CD1c-positive myeloid dendritic cell (primary cell): ENCODE data around the gene ADGRG6.
A peak's percentile ranks its signal among the peaks of the same experiment; 100 is the strongest.

Source experiments
- DNase-seq: peaks from one replicate; pipeline ENCODE4 v3.0.0-alpha.2; 2016; ENCODE audit errors: extremely low spot score

ADGRG6 gene

DNA sequence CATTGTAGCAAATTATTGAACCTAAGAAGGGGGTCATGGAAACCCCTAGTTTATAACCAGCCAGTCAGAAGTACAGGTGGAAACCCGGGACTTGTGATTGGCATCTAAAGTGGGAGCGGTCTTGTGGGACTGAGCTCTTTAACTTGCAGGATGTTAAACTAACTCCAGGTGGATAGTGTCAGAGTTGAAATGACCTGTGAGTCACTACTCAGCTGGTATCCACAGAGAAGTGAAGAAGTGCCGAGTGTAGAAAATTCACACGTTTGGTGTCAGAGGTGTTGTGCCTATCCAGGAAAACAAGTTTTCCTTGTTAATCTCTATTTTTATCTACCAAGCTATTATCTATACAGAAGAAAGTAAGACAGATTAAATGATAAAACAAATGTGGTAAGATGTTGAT is 179.7 kb downstream of the ADGRG6 start:
- DNase-seq: no peak

DNA sequence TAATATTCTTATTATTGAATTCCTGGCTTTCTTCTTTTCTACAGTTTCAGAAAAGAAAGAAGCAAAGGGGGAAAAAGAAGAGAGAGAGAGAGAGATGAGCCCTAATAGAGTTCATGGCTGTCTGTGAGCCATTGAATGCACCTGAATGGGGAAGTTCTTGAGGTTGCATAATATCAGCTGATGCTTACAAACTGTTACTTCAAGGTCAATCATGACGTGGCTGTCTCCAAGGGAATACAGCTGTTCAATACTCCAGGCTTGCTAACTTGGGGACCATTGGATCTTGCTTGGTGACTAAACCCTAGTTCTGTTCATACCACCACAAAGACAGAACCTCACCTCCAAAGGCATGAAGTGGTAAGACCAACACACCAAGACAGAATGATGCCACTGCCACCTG is 180.4 kb downstream of the ADGRG6 start:
- DNase-seq: peak; percentile 24

DNA sequence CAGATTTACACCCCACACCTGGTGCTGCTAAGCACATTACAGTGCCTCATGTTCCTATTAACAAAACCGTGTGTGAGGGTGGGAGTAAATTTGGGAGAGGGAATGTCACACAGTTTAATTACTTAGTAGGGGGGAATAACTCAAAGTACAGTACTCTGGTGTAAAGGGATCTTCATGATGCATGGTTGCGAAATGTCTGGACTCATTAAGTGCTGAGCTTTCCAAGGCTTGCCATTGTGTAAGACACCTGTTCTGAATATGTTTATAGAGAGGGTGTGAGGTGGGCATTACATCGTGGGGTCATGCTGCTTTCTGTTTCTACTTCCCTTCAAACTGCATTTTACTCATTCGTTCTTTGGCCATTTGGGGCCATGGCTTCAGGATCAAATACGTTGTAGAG is 181.2 kb downstream of the ADGRG6 start:
- DNase-seq: no peak

DNA sequence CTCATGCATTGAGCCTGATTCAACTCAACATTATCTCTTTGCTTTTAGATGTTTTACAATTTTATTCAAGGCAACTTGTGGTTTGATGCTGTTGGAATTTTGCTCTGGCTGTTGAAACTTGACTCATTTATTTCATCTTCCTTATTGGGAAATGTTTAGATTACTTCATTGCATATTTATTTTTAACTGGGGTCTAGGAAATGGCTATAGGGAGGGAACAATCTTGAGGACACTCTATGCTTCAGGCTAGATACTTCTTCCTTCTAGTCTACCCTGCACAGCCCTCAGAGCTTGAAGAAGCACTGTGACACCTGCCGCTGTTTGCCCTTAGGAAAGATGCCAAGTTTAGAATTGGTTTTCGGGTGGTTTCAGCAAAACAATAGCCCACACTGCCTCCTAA is 183.4 kb downstream of the ADGRG6 start:
- no peak for DNase-seq

DNA sequence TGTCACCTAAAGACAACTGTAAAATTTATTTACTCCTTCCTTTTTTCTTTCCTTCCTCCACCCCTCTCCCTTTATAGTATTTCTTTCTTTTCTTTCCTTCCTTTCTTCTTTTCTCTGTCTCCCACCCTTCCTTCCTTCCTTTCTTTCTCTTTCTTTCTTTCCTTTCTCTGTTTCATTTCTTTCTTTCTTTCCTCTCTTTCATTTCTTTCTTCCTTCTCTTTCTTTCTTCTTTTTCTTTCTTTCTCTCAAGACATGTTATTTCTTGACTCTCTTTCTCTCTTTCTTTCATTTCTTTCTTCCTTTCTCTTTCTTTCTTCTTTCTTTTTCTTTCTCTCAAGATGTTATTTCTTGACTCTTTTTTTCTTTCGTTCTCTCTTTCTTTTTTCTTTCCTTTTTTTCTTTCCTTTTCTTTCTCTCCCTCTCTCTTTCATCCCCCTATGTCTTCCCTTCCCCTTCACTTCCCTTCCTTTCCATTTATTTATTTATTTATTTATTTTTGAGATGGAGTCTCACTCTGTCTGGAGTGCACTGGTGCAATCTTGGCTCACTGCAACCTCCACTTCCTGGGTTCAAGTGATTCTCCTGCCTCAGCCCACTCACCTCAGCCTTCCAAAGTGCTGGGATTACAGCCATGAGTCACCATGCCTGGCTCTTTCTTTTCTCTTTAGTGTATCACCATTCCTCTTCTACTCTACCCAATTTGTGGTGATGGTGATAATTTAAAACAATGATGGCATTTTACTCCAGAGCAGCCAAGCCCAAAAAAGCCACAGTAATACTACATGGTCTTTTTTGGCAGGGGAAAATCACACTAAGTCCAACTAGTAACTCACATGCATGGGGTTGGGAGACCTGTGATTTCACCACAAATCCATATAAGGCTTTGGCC is 188.2 kb downstream of the ADGRG6 start:
- DNase-seq: no peak
